ENCODE results near the gene MEIS1. TPM values are rescaled to one million over a fixed set of nuclear protein-coding genes. Genes with fewer than 3 reads are reported as not detected.

The MEIS1 gene
- total and polyA plus RNA-seq, 2 of the 8 experiments (the other 6 are each of a cell fraction or from before 2014, with no cell fraction given): 0.17 to 1.2 TPM

DNA sequence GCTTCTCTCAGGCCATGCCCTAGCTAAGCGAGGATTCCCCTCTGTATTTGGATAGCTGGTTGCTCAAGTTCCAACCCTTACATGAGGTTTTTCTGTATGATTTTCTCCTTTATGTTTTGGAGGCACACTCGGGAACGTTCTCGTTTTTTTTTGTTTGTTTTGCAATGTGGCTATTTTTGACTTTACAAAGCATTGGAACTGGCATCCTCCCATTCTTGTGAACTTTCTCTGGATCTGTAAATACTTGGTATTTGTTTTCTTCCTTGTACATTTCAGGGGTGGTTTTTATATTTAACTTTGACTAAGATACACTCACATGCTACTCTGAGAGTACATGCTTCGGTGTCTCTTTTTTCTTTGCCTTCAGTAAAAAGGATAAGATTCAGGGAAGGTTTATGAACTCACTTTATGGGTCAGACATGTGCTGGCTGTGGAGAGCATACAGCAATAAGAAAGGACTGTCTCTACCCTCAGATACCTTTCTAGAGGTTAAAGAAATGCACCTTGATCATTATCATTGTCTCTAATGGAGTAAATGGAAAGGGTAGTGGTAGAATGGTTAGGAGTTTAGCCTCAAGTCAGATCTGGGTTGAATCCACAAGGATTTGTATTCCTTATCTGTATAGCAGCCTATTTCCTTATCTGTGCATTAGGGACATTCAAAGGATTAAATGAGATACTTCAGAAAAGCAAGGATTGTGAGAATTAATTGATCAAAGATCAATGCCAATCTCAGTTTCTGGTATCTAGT, 61.9 kb downstream of the MEIS1 start:
- no peak overlapping the region for H2AFZ ChIP-seq (ENCODE audit: low read length)
- no peak overlapping the region for H3K9ac ChIP-seq (replicated peaks in 1 of 4; ENCODE audit: extremely low read depth in 1 of 4, low read depth in 3 of 4, low read length in 3 of 4)
- FAIRE-seq: no peak
- TF ChIP-seq, protein P1, sequence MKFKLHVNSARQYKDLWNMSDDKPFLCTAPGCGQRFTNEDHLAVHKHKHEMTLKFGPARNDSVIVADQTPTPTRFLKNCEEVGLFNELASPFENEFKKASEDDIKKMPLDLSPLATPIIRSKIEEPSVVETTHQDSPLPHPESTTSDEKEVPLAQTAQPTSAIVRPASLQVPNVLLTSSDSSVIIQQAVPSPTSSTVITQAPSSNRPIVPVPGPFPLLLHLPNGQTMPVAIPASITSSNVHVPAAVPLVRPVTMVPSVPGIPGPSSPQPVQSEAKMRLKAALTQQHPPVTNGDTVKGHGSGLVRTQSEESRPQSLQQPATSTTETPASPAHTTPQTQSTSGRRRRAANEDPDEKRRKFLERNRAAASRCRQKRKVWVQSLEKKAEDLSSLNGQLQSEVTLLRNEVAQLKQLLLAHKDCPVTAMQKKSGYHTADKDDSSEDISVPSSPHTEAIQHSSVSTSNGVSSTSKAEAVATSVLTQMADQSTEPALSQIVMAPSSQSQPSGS (IDR thresholded peaks at IDR 0.05; ENCODE audit: low read length): no peak
- no peak for TF ChIP-seq JUND (IDR thresholded peaks at IDR 0.05; ENCODE audit: low read length)
- TF ChIP-seq ASH2L (IDR thresholded peaks at IDR 0.05; ENCODE audit: low read length): no peak
- H3K79me1 ChIP-seq (ENCODE audit: low read depth, low read length): no peaks in the 10 kb centered on the region
- no peak overlapping the region for H3K4me3 ChIP-seq (ENCODE audit: extremely low read depth in 1 of 4, insufficient read depth in 2 of 4, low read depth in 3 of 4, low read length in 4 of 4)
- H3K27ac ChIP-seq (ENCODE audit: low read depth, low read length): no peak overlapping the region
- H3K4me1 ChIP-seq (replicated peaks in 1 of 4; ENCODE audit: control insufficient read depth in 3 of 4, insufficient read depth in 4 of 4, low read length in 3 of 4): peaks cover 6 to 15% (median 10%) of the 10 kb centered on the region in 4 experiments
- H4K8ac ChIP-seq (ENCODE audit: extremely low read depth, insufficient read depth, low read length): no peak overlapping the region
- H4K5ac ChIP-seq (ENCODE audit: insufficient read length, low read depth, low read length): no peak overlapping the region
- no peaks in the 10 kb centered on the region for H4K20me1 ChIP-seq (replicated peaks in 1 of 2; ENCODE audit: control insufficient read depth in 1 of 2, insufficient read depth in 2 of 2, low read length in 2 of 2)
- H3K14ac ChIP-seq (ENCODE audit: insufficient read length): no peak overlapping the region
- DNase-seq (ENCODE audit: low read depth in 1 of 2, low spot score in 2 of 2): no peak
- no peaks in the 10 kb centered on the region for H3K23me2 ChIP-seq (ENCODE audit: low read depth, low read length)
- H2BK12ac ChIP-seq (ENCODE audit: low read depth, low read length): no peak overlapping the region; the same call in 1 of the 2 replicates
- WGBS, 2 experiments (ENCODE audit: extremely low coverage in 1 of 2, insufficient coverage in 1 of 2, insufficient read length in 1 of 2, insufficient replicate concordance in 2 of 2, low coverage in 1 of 2, low lambda C conversion rate in 2 of 2, missing lambda C conversion rate in 1 of 2): 79% methylated on average over 5 of the region's 5 CpGs; no CpG with 5 or more reads in 1 of the 2 experiments
- no peak overlapping the region for H3K18ac ChIP-seq (ENCODE audit: extremely low read depth, low read length)
- no peak overlapping the region for H3K23ac ChIP-seq (ENCODE audit: insufficient read length)
- no peak overlapping the region for H2BK120ac ChIP-seq (replicated peaks; ENCODE audit: low read depth, low read length)
- H3K79me2 ChIP-seq (ENCODE audit: control insufficient read depth in 1 of 2, insufficient read depth in 2 of 2, low read length in 2 of 2): no peaks in the 10 kb centered on the region
- H3K36me3 ChIP-seq (ENCODE audit: control insufficient read depth in 2 of 4, insufficient read depth in 4 of 4, low read length in 3 of 4): no peaks in the 10 kb centered on the region
- H2BK5ac ChIP-seq (ENCODE audit: low read depth, low read length): no peak overlapping the region
- H3K9me3 ChIP-seq (ENCODE audit: insufficient read depth in 2 of 2, low read depth in 1 of 2, low read length in 1 of 2): no peaks in the 10 kb centered on the region
- H3K4ac ChIP-seq (replicated peaks; ENCODE audit: insufficient read length, low read depth, low read length): no peak overlapping the region
- H2BK20ac ChIP-seq (ENCODE audit: low read length): no peak overlapping the region
- no peak overlapping the region for H3K4me2 ChIP-seq (ENCODE audit: insufficient read depth in 1 of 2, low read depth in 2 of 2, low read length in 2 of 2)
- no peak overlapping the region for H3K56ac ChIP-seq (replicated peaks; ENCODE audit: insufficient read length, low read depth, low read length)
- no peak overlapping the region for H4K91ac ChIP-seq (replicated peaks; ENCODE audit: insufficient read length, low read length)
- no peaks in the 10 kb centered on the region for H3K27me3 ChIP-seq (replicated peaks in 1 of 4; ENCODE audit: control insufficient read depth in 3 of 4, extremely low read depth in 1 of 4, insufficient read depth in 3 of 4, low read length in 3 of 4)
- ChIA-PET POLR2A (ENCODE audit: partially characterized antibody) (no interaction called here), CTCF (ENCODE audit: partially characterized antibody) (interaction anchor here (0.7 to 1.9 kb wide), 7 partner anchors 8 to 73 kb away, joined by 3 to 13 read pairs (median 3); no protein-coding TSS in a partner anchor)
- no peak overlapping the region for H2AK5ac ChIP-seq (ENCODE audit: low read depth, low read length)
- no peak overlapping the region for H2BK15ac ChIP-seq (ENCODE audit: low read length)

Measured in H1 (cell line).